HL-60 (cell line): ENCODE measurements around the gene ZBED4.

Experiments used
- DNase-seq, 2 experiments: peaks; one replicate each; pipeline ENCODE4 v3.0.0-alpha.2; 2010 to 2020; ENCODE audit warnings: low read depth in 1 of 2, low spot score in 1 of 2
- H3K27ac ChIP-seq: fragments of 250-450 bp; sonication (Bioruptor Pico); replicated peaks from 2 replicates; pipeline ENCODE4 v1.5.1; 2020; ENCODE audit warnings: mild to moderate bottlenecking, moderate library complexity
- H3K27me3 ChIP-seq: fragments of 250-450 bp; sonication (Bioruptor Pico); 2 replicates; pipeline ENCODE4 v1.5.1; 2021; ENCODE audit warnings: mild to moderate bottlenecking, moderate library complexity; ENCODE audit not compliant: insufficient read depth, poor library complexity, severe bottlenecking
- H3K4me3 ChIP-seq: replicated peaks from 2 replicates; pipeline ENCODE4 v1.5.1; 2011; ENCODE audit warnings: mild to moderate bottlenecking, control low read depth, low read length; ENCODE audit not compliant: insufficient read depth
- CTCF ChIP-seq: IDR thresholded peaks from one replicate; pipeline ENCODE4 v1.5.1; 2011; ENCODE audit warnings: low read length, control low read depth, inconsistent platforms; ENCODE audit not compliant: insufficient read depth
- GABPA ChIP-seq: IDR thresholded peaks from 2 replicates; pipeline ENCODE4 v1.6.1; 2012; ENCODE audit warnings: low read depth
- POLR2AphosphoS5 ChIP-seq: IDR thresholded peaks from 2 replicates; pipeline ENCODE4 v1.6.1; 2012; ENCODE audit warnings: low read depth
- REST ChIP-seq: IDR thresholded peaks from 2 replicates; pipeline ENCODE4 v1.6.1; 2012; ENCODE audit warnings: low read depth; ENCODE audit not compliant: insufficient replicate concordance
- SPI1 ChIP-seq: IDR thresholded peaks from 2 replicates; pipeline ENCODE4 v1.6.1; 2012; ENCODE audit warnings: low read depth, mild to moderate bottlenecking, borderline replicate concordance

The ZBED4 gene

GRCh38 chr22:49889071-49889470 is 35.4 kb downstream of the ZBED4 start:
- TF ChIP-seq CTCF (no peak), POLR2AphosphoS5 (no peak), REST (no peak), SPI1 (no peak), GABPA (no peak)
- no peak overlapping the region for H3K4me3 ChIP-seq
- H3K27ac ChIP-seq = no peak overlapping the region
- H3K27me3 ChIP-seq = no peaks in the 10 kb centered on the region
- no peak for DNase-seq

GRCh38 chr22:49892226-49892899 is 38.7 kb downstream of the ZBED4 start:
- Histone ChIP-seq H3K4me3 (no peak overlapping the region), H3K27ac (no peak overlapping the region), H3K27me3 (no peaks in the 10 kb centered on the region)
- DNase-seq = no peak
- TF ChIP-seq CTCF = no peak
- TF ChIP-seq POLR2AphosphoS5 = no peak
- no peak for TF ChIP-seq GABPA
- TF ChIP-seq REST = no peak
- TF ChIP-seq SPI1 = no peak

- H3K27ac ChIP-seq = no peak overlapping the region
- no peaks in the 10 kb centered on the region for H3K27me3 ChIP-seq
- no peak overlapping the region for H3K4me3 ChIP-seq
- no peak for TF ChIP-seq GABPA
- no peak for TF ChIP-seq CTCF
- no peak for TF ChIP-seq SPI1
- no peak for TF ChIP-seq REST
- no peak for TF ChIP-seq POLR2AphosphoS5
- no peak for DNase-seq
These were observed 39.4 kb downstream of the ZBED4 start for GRCh38 chr22:49893025-49893424.
